Immature natural killer cell (primary cell): Measurements from ENCODE around the gene JMJD8. TPM values are rescaled to one million over a fixed set of nuclear protein-coding genes. Genes with fewer than 3 reads are reported as not detected.

Experiments
- DNase-seq, 3 donors: peaks; one replicate each; pipeline ENCODE4 v3.0.0; 2022; ENCODE audit warnings: mixed read lengths in 1 of 3
- H3K27ac Mint-ChIP-seq, 6 donors: one replicate each; pipeline ENCODE4 v1.8.0; 2020; ENCODE audit warnings: mixed read lengths in 6 of 6, mild to moderate bottlenecking in 5 of 6, inconsistent platforms in 4 of 6, moderate library complexity in 3 of 6
- H3K27me3 Mint-ChIP-seq, 3 donors: one replicate each; pipeline ENCODE4 v1.8.0; 2020 to 2021; ENCODE audit warnings: low read depth in 3 of 3, mild to moderate bottlenecking in 3 of 3, mixed read lengths in 3 of 3, moderate library complexity in 3 of 3, inconsistent platforms in 1 of 3
- H3K36me3 Mint-ChIP-seq, 3 donors: one replicate each; pipeline ENCODE4 v1.8.0; 2020; ENCODE audit warnings: mixed read lengths in 3 of 3, inconsistent platforms in 2 of 3, mild to moderate bottlenecking in 2 of 3
- H3K4me1 Mint-ChIP-seq, 2 donors: one replicate each; pipeline ENCODE4 v1.8.0; 2020; ENCODE audit warnings: inconsistent platforms in 2 of 2, mild to moderate bottlenecking in 2 of 2, mixed read lengths in 2 of 2, moderate library complexity in 1 of 2
- H3K4me3 Mint-ChIP-seq, 5 donors: one replicate each; pipeline ENCODE4 v1.8.0; 2020; ENCODE audit warnings: mild to moderate bottlenecking in 5 of 5, mixed read lengths in 5 of 5, inconsistent platforms in 3 of 5, moderate library complexity in 3 of 5
- H3K9me3 Mint-ChIP-seq, 6 donors: one replicate each; pipeline ENCODE4 v1.8.0; 2020; ENCODE audit warnings: mild to moderate bottlenecking in 6 of 6, mixed read lengths in 6 of 6, inconsistent platforms in 4 of 6, moderate library complexity in 3 of 6
- polyA plus RNA-seq, 3 donors: library from polyadenylated mRNA; unstranded; fragments of 300-500 nt; fragmentation: Illumina TruSeq; gene quantifications; one replicate each; pipeline ENCODE4 v1.2.3, GENCODE V29; 2021

JMJD8 gene
- polyA plus RNA-seq, 3 donors from 2014 or later = 38.3 to 63.5 (median 47.4) TPM

DNA sequence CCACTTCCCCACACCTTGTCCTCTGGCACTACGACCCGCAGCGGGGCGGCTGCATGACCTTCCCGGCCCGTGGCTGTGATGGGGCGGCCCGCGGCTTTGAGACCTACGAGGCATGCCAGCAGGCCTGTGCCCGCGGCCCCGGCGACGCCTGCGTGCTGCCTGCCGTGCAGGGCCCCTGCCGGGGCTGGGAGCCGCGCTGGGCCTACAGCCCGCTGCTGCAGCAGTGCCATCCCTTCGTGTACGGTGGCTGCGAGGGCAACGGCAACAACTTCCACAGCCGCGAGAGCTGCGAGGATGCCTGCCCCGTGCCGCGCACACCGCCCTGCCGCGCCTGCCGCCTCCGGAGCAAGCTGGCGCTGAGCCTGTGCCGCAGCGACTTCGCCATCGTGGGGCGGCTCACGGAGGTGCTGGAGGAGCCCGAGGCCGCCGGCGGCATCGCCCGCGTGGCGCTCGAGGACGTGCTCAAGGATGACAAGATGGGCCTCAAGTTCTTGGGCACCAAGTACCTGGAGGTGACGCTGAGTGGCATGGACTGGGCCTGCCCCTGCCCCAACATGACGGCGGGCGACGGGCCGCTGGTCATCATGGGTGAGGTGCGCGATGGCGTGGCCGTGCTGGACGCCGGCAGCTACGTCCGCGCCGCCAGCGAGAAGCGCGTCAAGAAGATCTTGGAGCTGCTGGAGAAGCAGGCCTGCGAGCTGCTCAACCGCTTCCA is 50.6 kb downstream of the JMJD8 start:
- DNase-seq = no peak
- peaks cover 8 to 10% (median 9%) of the 10 kb centered on the region in 3 donors for H3K27me3 Mint-ChIP-seq
- no peak overlapping the region for H3K4me3 Mint-ChIP-seq
- no peak overlapping the region for H3K27ac Mint-ChIP-seq
- H3K4me1 Mint-ChIP-seq = peaks cover 0 to 9% of the 10 kb centered on the region in 2 donors
- H3K9me3 Mint-ChIP-seq = peaks cover 0 to 2% (median 0%) of the 10 kb centered on the region in 6 donors
- H3K36me3 Mint-ChIP-seq = peaks cover 0 to 5% (median 0%) of the 10 kb centered on the region in 3 donors

DNA sequence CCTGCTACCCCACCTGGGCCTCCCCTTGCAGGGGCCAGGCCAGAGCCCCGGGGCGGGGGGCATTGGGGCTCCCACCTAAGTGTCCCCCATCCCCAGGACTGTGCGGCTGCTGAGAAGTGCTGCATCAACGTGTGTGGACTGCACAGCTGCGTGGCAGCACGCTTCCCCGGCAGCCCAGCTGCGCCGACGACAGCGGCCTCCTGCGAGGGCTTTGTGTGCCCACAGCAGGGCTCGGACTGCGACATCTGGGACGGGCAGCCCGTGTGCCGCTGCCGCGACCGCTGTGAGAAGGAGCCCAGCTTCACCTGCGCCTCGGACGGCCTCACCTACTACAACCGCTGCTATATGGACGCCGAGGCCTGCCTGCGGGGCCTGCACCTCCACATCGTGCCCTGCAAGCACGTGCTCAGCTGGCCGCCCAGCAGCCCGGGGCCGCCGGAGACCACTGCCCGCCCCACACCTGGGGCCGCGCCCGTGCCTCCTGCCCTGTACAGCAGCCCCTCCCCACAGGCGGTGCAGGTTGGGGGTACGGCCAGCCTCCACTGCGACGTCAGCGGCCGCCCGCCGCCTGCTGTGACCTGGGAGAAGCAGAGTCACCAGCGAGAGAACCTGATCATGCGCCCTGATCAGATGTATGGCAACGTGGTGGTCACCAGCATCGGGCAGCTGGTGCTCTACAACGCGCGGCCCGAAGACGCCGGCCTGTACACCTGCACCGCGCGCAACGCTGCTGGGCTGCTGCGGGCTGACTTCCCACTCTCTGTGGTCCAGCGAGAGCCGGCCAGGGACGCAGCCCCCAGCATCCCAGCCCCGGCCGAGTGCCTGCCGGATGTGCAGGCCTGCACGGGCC is 51.4 kb downstream of the JMJD8 start:
- Mint-ChIP-seq H3K27ac (no peak overlapping the region), H3K27me3 (peaks cover 7 to 9% (median 8%) of the 10 kb centered on the region in 3 donors), H3K36me3 (peaks cover 0 to 5% (median 0%) of the 10 kb centered on the region in 3 donors), H3K9me3 (peaks cover 0 to 2% (median 0%) of the 10 kb centered on the region in 6 donors), H3K4me1 (peaks cover 0 to 7% of the 10 kb centered on the region in 2 donors), H3K4me3 (no peak overlapping the region)
- DNase-seq = no peak

DNA sequence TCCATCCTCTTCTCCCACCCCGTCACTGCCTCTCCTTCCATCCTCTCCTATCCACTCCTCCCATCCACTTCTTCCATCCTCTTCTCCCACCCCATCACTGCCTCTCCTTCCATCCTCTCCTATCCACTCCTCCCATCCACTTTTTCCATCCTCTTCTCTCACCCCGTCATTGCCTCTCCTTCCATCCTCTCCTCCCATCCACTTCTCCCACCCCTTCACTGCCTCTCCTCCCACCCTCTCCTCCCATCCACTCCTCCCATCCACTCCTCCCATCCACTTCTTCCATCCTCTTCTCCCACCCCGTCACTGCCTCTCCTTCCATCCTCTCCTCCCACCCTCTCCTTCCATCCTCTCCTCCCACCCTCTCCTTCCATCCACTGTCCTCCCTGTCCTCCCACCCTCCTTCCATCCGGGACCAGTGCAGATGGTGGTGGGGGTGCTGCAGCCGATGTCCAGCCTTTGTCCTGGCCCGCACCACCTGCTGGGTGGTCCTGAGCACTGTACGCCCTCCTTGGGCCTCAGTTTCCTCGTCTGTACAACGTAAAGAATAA is 52.3 kb downstream of the JMJD8 start:
- Mint-ChIP-seq H3K4me3 (no peak overlapping the region), H3K27ac (no peak overlapping the region), H3K36me3 (peaks cover 0 to 5% (median 0%) of the 10 kb centered on the region in 3 donors), H3K27me3 (peaks cover 7% of the 10 kb centered on the region in 3 donors), H3K4me1 (peaks cover 0 to 6% of the 10 kb centered on the region in 2 donors), H3K9me3 (peaks cover 0 to 2% (median 0%) of the 10 kb centered on the region in 6 donors)
- DNase-seq = no peak

Other genes starting within 250 kb of the JMJD8 start
- gene CAPN15, start 156.6 kb downstream of the JMJD8 start, polyA plus RNA-seq = 10 to 100 TPM in 2 of 3 donors, 1 to 10 TPM in 1; 9.2 to 30.7 (median 10.1) TPM
- not detected for gene PRR35, start 123.9 kb downstream of the JMJD8 start, polyA plus RNA-seq
- under 1 TPM in 2 of 3 donors, not detected in 1; 0.42 to 0.61 TPM for gene NHLRC4, start 117.3 kb downstream of the JMJD8 start, polyA plus RNA-seq
- 10 to 100 TPM; 10.5 to 17.7 (median 12.6) TPM for gene PIGQ, start 114.4 kb downstream of the JMJD8 start, polyA plus RNA-seq
- 10 to 100 TPM in 1 of 3 donors, 1 to 10 TPM in 2; 4.6 to 17.5 (median 5.8) TPM for gene RAB40C, start 94.3 kb downstream of the JMJD8 start, polyA plus RNA-seq
- gene WFIKKN1, start 53.3 kb downstream of the JMJD8 start, polyA plus RNA-seq = under 1 TPM in 2 of 3 donors, not detected in 1; 0.17 to 0.19 TPM
- gene METTL26, start 48.0 kb downstream of the JMJD8 start, polyA plus RNA-seq = 100 to 1,000 TPM in 1 of 3 donors, 10 to 100 TPM in 2; 89.3 to 128 (median 93.9) TPM
- 10 to 100 TPM; 16.8 to 36.3 (median 22.8) TPM for gene MCRIP2, start 42.5 kb downstream of the JMJD8 start, polyA plus RNA-seq
- 1 to 10 TPM in 2 of 3 donors, not detected in 1; 1.2 to 2.4 TPM for gene WDR90, start 35.0 kb downstream of the JMJD8 start, polyA plus RNA-seq
- gene RHOT2, start 16.2 kb downstream of the JMJD8 start, polyA plus RNA-seq = 10 to 100 TPM; 36.8 to 53.3 (median 43.0) TPM
- gene RHBDL1, start 8.7 kb downstream of the JMJD8 start, polyA plus RNA-seq = not detected
- 100 to 1,000 TPM; 183 to 225 (median 194) TPM for gene STUB1, start 3.9 kb downstream of the JMJD8 start, polyA plus RNA-seq
- gene WDR24, start 6.1 kb upstream of the JMJD8 start, polyA plus RNA-seq = 10 to 100 TPM in 1 of 3 donors, 1 to 10 TPM in 2; 4.9 to 15.1 (median 5.2) TPM
- gene FBXL16, start 21.5 kb upstream of the JMJD8 start, polyA plus RNA-seq = under 1 TPM in 1 of 3 donors, not detected in 2; 0.20 TPM
- 10 to 100 TPM; 29.6 to 61.7 (median 45.4) TPM for gene METRN, start 30.8 kb upstream of the JMJD8 start, polyA plus RNA-seq
- 100 to 1,000 TPM in 1 of 3 donors, 10 to 100 TPM in 2; 71.7 to 110 (median 94.1) TPM for gene ANTKMT, start 36.8 kb upstream of the JMJD8 start, polyA plus RNA-seq
- 1 to 10 TPM in 2 of 3 donors, under 1 TPM in 1; 0.34 to 1.7 (median 1.4) TPM for gene CCDC78, start 42.1 kb upstream of the JMJD8 start, polyA plus RNA-seq
- 10 to 100 TPM in 1 of 3 donors, 1 to 10 TPM in 2; 6.4 to 12.0 (median 9.1) TPM for gene HAGHL, start 42.8 kb upstream of the JMJD8 start, polyA plus RNA-seq
- gene CIAO3, start 56.7 kb upstream of the JMJD8 start, polyA plus RNA-seq = 10 to 100 TPM in 2 of 3 donors, 1 to 10 TPM in 1; 4.6 to 25.5 (median 17.5) TPM
- gene MSLN, start 76.4 kb upstream of the JMJD8 start, polyA plus RNA-seq = not detected
- gene RPUSD1, start 104.0 kb upstream of the JMJD8 start, polyA plus RNA-seq = 10 to 100 TPM; 23.9 to 49.9 (median 27.7) TPM
- 1 to 10 TPM in 2 of 3 donors, not detected in 1; 6.3 to 9.2 TPM for gene CHTF18, start 104.3 kb upstream of the JMJD8 start, polyA plus RNA-seq
- not detected for gene GNG13, start 116.4 kb upstream of the JMJD8 start, polyA plus RNA-seq